ENCODE results near the gene TXNRD2.
"Not testable (repeated sequence)": the region's sequence is repeated elsewhere in the genome, so short reads cannot be mapped to it uniquely, and the experiment has no call there.

TXNRD2 gene

DNA sequence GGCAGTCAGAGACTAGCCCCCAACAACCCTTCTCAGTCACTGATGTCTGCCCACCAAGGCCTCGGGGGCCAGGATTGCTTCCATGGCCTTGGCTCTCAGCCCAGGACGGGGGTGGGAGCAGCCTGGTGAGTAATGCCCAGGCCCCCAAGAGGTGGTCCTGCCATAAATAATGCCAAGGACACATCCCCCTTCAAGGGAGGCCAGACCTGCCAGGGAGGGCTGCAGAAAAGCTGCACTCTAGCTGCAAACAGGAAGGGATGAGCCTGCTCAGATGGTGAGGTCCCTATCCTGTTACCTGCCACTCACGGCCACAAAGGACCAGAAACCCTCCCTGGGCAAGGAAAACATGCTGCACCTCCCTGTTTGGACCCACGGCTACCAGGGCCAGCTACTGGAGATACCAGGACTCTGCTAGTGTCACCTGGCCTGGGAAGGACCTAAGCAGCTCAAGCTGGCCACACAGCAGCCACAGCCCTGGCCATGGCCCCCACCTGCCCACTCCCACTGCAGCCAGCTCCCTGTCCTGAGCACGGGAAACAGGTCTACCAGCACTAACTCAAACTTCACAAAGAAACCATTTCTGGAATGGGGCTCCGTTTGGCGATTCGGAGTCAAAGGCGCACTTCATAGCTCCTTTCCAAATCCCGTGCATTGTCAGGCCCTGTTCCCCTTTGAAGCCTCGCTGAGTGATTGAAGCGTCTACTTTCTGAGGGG, 99.1 kb downstream of the TXNRD2 start:
- peak in 1 of 3 experiments; percentile 30 for DNase-seq

GRCh38 chr22:19841641-19842392, 99.8 kb downstream of the TXNRD2 start:
- no peak for DNase-seq

DNA sequence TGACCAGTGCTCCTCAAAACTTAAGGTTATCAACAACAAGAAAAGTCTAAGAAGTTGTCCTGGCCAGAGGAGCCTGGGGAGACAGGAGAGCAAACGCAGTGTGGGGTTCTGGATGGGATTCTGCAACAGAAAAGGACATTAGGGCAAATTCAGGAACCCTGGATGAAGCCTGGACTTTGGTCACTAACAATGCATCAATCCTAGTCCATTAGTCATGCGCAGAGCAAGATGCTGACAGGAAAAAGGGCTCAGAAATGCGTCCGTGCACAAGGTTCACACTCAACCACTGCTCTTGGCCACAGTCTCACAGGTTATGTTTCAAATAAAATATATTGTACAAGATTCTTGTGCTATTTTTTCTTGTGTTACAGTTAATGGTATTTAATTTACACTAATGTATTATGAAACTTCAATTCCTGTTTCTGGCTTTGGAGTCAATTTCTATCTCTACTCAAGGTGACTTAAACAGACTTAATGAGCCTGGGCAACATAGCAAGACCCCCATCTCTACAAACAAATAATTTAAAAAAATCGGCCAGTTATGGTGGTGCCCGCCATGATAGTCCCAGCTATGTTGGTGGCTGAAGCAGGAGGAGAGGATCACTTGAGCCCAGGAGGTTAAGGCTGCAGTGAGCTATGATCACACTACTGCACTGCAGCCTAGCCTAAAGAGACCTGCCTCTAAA, 100.5 kb downstream of the TXNRD2 start:
- no peak for DNase-seq

- DNase-seq, result no peak
These were observed 101.6 kb downstream of the TXNRD2 start for GRCh38 chr22:19840059-19840458.

DNA sequence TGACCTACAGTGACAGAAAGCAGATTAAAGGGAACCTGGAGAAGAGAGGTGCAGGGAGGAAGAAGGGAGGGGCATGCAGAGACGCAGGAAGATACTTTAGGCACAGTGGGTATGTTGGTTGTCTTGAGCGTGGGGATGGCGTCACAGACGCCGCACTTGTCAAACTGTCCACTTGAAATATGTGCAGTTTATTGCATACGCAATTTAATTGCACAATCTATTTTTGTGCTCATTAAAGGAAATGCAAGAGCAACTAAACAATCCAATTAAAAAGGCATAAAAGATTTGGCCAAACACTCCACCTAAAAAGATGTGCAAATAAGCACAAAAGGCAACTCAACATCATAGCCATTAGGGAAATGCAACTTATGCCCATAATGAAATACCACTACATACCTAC, 103.7 kb downstream of the TXNRD2 start:
- DNase-seq, result peak in 1 of 3 experiments; percentile 3

- no peak for DNase-seq
These were observed 105.1 kb downstream of the TXNRD2 start for GRCh38 chr22:19836512-19836911.

GRCh38 chr22:19834599-19834998, 107.0 kb downstream of the TXNRD2 start:
- DNase-seq, result no peak

DNA sequence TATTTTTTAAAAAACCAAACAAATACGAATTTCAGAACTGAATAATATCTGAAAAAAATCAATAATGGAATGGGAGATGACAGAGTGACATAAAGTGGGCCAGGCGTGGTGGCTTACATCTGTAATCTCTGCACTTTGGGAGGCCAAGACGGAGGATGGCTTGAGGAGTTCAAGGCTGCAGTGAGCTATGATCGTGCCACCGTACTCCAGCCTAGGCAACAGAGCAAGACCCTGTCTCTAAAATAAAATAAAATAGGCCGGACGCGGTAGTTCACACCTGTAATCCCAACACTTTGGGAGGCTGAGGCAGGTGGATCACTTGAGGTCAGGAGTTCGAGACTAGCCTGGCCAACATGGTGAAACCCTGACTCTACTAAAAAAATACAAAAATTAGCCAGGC, 108.3 kb downstream of the TXNRD2 start:
- not testable (repeated sequence) for DNase-seq

GRCh38 chr22:19832476-19833108, 109.0 kb downstream of the TXNRD2 start:
- DNase-seq, result no peak

GRCh38 chr22:19831979-19832378, 109.6 kb downstream of the TXNRD2 start:
- not testable (repeated sequence) for DNase-seq

DNA sequence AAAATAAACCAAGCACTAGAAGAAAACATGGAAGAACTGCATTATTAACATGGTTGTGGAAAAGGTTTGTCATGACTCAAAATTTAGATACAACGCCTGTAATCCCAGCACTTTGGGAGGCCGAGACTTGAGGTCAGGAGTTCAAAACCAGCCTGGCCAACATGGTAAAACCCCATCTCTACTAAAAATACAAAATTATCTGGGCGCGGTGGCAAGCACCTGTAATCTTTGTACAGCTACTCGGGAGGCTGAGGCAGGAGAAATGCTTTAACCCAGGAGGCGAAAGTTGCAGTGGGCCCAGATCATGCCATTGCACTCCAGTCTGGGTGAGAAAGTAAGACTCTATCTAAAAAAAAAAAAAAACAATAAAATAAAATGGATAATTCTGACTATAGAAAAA, 110.6 kb downstream of the TXNRD2 start:
- no peak for DNase-seq

GRCh38 chr22:19828035-19828401, 113.6 kb downstream of the TXNRD2 start:
- DNase-seq, result no peak

- DNase-seq, result no peak
These were observed 114.1 kb downstream of the TXNRD2 start for GRCh38 chr22:19827341-19828034.

DNA sequence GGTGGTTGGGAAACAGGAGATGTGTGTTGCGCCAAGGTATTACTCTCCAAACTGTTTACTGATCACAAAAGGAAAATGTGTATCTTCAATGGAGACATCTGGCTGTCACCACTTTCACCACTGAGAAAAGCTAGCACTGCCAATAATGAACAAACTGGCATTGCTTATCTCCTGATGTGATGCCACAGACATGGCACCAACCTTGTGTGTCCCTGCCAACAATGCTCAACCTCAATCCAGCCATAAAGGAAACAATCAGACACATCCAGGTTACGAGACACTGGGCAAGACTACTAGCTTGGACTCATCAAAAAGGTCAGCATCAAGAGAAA, 115.0 kb downstream of the TXNRD2 start:
- DNase-seq, result no peak

DNA sequence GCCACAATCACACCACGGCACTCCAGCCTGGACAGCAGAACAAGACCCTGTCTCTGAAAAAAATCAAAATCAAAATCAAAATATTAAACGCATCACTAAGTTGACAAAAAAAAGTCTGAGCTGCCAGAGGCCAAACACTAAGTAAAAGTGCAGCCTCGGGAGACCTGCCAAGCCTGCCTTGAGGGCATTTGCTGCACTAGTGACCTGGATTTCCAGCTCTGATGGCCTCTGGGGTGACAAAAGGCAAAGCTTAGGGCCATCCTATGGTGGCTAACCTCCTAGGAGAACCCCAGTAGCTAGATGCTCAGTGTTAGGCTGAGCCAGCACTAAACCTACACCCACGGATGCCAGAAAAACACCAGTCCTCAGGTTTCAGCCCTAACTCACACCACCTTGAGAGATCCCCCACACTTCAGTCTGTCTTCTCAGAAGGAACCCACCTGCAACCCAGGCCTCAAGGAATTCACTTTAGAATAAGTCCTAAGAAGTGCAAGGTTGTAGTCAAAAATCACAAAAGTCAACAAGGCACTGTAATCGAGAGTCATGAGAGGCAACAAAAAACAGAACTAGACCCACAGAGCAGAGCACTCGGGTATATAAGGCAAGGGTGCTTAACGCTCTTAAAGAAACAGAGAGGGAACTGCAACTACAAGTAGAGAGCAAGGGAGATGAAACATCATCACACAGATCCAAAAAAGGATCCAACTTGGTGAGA, 115.6 kb downstream of the TXNRD2 start:
- no peak for DNase-seq
